NCI-H146 treated with DMSO at 0.1 percent for 48 hours (cell line): ENCODE data around the gene WDR54.

Experiments used
- DNase-seq: peaks from one replicate; lab custom pipeline; 2025; ENCODE audit not compliant: unreplicated experiment; lab: John Stamatoyannopoulos, UW

WDR54 gene

GRCh38 chr2:74474899-74475298 lies 53.4 kb downstream of the WDR54 start:
- no peak for DNase-seq
